IPS DF 4.7 (cell line): Measurements from ENCODE around the gene FA2H.
A peak's percentile ranks its signal among the peaks of the same experiment; 100 is the strongest.
"Not testable (repeated sequence)": the region's sequence is repeated elsewhere in the genome, so short reads cannot be mapped to it uniquely, and the experiment has no call there.

Experiments used
- DNase-seq: peaks from one replicate; pipeline ENCODE4 v3.0.0-alpha.2; 2013; ENCODE audit warnings: low spot score; ENCODE audit errors: extremely low read depth

Gene FA2H, protein sequence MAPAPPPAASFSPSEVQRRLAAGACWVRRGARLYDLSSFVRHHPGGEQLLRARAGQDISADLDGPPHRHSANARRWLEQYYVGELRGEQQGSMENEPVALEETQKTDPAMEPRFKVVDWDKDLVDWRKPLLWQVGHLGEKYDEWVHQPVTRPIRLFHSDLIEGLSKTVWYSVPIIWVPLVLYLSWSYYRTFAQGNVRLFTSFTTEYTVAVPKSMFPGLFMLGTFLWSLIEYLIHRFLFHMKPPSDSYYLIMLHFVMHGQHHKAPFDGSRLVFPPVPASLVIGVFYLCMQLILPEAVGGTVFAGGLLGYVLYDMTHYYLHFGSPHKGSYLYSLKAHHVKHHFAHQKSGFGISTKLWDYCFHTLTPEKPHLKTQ

DNA sequence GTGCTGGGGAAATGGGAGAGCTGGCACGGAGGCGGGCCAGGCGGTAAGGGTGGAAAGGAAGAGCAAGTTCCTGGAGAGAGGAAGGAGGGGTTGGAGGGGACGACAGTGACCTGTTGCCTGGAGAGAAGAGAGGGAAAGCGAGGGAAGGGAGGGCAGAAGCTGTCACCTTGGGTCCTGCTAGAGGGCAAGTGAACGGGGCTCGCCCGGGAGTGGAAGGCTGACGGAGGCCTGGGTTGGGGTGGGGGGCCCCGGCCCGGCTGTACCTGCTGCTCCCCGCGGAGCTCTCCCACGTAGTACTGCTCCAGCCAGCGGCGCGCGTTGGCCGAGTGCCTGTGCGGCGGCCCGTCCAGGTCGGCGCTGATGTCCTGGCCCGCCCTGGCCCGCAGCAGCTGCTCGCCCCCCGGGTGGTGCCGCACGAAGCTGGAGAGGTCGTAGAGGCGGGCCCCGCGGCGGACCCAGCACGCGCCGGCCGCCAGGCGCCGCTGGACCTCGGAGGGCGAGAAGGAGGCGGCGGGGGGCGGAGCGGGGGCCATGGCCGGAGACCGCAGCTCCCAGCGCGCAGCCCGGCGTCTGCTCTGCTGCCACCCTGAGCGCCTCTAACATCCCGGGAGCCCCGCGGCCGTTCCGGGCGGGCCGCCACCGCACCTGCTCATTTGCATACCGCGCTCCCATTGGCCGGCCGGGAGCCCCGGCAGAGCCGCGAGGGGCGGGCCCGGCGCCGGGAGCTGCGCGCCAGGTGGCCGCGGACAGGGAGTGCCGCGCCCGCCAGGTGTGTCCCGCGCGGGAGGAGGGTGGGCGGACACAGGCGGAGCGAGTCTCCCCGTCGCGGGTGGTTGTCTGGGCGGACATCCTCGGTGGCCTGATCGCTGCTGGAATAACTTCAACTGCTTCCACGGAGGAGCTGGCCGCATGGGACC lies at the start of gene FA2H:
Gene FA2H, minus strand, starts transcription at position 598 of the 917 bp plus-strand sequence. Its CDS starts 65 bp downstream, at position 533.
- DNase-seq, result no peak

- no peak for DNase-seq
Measured at GRCh38 chr16:74817851-74818250, 43.2 kb upstream of the FA2H start.

DNA sequence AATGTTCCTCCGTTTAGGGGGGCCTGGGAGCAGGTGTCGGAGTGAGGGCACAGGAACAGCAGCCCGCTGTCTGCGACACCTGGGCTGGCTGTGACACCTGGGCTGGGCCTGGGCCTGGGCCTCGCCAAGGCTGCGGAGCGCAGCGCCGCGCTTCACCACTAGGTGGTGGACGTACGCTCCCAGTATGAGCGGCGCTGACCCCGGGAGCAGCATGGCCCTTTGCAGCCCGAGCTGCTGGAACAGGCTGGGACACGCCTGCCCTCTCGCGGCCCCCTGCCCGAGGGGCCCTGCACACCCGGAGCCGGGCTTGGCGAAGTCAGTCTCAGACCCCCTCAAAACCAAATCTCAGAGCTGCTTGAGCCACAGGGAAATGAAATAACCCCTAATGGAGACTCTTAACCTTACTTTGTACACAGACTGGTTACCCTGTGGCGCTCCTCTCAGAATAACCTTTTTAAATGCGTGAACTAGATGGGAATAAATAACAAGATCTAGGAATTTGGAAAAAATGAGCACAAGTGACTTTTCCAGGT lies 38.6 kb upstream of the FA2H start:
- peak; percentile 83 for DNase-seq

GRCh38 chr16:74811911-74812310 lies 37.3 kb upstream of the FA2H start:
- no peak for DNase-seq

DNA sequence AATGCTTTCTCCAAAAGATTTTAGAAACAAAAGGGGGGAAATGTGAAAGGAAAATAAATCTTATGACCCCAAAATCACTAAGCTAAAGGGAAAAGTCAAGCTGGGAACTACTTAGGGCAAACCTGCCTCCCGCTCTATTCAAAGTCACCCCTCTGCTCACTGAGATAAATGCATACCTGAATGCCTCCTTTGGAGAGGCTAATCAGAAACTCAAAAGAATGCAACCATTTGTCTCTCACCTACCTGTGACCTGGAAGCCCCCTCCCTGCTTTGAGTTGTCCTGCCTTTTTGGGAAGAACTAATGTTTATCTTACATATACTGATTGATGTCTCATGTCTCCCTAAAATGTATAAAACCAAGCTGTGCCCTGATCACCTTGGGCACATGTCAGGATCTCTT lies 36.6 kb upstream of the FA2H start:
- not testable (repeated sequence) for DNase-seq

GRCh38 chr16:74807052-74807646 lies 32.5 kb upstream of the FA2H start:
- no peak for DNase-seq

- no peak for DNase-seq
Measured at GRCh38 chr16:74800216-74800871, 25.7 kb upstream of the FA2H start.

- no peak for DNase-seq
Measured at GRCh38 chr16:74797414-74797813, 22.8 kb upstream of the FA2H start.

DNA sequence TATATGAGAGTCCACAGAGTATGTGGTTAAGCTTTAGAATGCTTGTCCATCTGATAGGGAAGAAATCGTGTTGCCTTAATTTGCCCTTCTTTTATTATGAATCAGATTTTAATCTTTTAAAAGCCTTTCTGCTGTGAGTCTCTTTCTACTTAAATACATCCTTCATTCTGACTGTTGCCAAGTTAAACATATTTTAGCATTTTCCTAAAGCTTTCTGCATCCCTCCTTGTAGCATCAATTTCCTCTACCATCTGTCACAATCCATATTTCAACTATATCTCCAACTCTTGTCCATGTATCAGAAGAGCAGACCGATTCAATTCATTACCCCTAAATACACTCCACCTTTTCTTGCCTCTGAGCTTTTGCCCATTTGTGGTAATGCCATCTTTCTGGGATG lies 20.5 kb upstream of the FA2H start:
- DNase-seq, result no peak

GRCh38 chr16:74794668-74795067 lies 20.0 kb upstream of the FA2H start:
- no peak for DNase-seq

- no peak for DNase-seq
Measured at GRCh38 chr16:74793571-74793970, 19.0 kb upstream of the FA2H start.

DNA sequence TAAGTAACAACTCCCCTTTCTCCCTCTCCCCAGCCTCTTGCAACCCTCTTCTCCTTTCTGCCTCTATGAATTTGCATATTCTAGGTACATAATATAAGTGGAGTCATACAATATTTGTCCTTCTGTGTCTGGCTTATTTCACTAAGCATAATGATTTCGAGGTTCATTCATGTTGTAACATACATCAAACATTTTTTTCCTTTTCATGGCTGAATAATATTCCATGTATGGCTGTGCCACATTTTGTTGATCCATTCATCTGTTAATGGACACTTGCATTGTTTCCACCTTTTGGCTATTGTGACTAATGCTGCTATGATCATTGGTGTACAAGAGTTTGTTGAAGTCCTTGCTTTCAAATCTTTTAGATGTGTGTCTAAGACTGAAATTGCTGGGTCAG lies 17.6 kb upstream of the FA2H start:
- DNase-seq, result no peak

DNA sequence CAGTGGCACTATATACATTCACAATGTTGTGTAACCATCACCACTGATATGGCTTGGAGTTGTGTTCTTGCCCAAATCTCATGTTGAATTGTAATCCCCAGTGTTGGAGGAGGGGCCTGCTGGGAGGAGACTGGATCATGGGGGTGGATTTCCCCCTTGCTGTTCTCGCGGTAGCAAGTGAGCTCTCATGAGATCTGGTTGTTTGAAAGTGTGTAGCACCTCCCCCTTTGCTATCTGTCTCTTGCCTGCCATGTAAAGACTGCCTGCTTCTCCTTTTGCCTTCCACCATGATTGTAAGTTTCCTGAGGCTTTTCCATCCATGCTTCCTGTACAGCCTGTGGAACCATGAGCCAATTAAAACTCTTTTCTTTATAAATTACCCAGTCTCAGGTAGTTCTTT lies 17.1 kb upstream of the FA2H start:
- DNase-seq, result not testable (repeated sequence)

DNA sequence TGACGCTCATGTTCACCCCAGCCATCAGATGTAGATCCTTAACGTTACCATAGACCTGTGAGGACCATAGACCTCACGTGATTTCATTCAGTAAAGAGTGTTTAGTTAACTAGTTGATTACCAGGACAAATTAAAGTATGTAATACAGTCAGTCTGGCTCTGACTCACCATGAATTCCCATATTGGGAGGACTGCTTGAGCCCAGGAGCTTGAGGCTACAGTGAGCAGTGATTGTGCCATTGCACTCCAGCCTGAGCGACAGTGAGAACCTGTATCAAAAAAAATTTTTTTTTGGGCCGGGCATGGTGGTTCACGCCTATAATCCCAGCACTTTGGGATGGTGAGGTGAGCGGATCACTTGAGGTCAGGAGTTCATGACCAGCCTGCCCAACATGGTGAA lies 13.5 kb upstream of the FA2H start:
- no peak for DNase-seq

- DNase-seq, result no peak
Measured at GRCh38 chr16:74785031-74785430, 10.4 kb upstream of the FA2H start.

DNA sequence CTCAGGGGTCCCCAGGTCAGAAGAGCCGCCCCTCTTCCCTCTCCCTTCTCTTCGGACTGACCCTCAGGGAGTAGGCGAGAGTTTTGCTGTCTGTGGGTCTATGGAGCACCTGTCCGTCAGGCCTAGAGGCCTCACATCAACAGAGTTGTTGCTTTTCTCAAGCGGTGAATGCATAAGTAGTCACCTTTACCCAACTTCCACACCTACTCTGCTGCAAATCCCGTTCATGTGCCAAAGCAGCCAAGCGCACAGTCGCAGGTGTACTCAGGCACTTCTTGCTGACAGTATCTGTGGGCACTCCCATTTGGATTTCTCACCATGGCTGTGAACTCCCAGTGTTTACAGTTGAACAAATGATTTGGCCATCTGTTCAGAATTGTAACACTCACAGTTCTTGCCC lies 4.0 kb upstream of the FA2H start:
- no peak for DNase-seq

- no peak for DNase-seq
Measured at GRCh38 chr16:74776926-74777325, 2.3 kb upstream of the FA2H start.

GRCh38 chr16:74775255-74775654 lies 635 bp upstream of the FA2H start:
- DNase-seq, result no peak

DNA sequence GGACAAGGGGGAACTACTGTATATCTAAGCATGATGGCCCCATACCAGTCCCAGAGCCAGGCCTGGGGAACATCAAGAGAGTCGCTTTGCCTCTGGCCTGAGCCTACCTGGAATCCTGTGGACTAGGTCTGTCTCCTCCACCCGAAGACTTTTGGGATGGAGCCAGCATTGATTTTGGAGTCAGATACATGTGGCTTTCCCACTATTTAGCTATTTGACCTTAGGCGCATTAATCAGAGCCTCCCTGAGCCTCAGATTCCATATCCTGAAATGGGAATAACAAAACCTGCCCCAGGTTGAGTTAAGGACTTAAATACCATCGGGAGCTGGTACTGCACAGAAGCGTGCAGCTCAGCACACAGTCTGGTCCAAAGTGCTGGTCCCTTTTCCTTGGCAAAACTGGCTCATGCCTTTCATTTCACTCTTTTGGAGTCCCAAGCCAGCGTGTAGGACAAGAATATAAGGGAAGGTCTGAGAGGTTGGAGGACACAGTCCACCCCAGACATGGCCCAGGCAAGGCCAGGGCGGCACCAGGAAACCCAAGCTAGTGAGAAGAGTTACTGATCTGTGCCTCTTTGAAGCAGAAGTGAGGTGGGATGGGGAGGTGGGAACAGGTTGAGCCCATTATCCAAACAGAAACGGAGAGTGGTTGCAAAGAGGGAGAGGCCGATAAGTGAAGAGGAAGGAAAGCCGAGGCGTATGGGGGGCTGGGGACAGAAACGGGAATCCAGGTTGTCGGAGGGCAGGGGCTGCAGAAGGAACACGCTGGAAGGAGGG lies 986 bp downstream of the FA2H start:
- DNase-seq, result no peak

DNA sequence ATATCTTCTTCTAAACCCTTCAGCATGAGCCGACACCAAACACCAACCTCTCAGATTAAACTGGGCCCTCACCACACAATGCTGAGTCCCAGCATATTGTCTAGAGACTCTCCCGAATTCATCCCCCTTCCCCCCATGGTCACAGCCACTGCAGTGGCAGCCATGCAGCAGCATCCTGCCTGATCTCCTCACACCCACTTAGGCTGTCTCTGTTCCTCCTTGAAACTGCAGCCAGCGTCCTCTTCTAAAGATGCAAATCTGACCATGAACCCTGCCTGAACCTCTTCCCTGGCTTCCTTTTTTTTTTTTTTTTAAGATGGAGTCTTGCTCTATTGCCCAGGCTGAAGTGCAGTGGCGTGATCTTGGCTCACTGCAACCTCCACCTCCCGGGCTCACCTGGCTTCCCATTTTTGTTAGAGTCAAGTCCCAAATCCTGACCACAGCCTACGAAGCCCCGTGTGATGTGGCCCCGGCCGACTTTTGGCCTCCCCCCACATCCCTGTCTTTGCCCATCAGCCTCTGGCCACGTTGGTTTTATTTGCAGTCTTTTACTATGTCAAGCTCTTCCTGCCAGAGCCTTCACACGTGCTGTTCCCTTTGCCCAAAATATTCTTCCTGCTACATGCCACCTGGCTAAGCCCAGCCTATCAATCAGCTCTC lies 2.8 kb downstream of the FA2H start:
- DNase-seq, result no peak
